ENCODE data around the gene TFIP11. TPM values are rescaled to one million over a fixed set of nuclear protein-coding genes. Genes with fewer than 3 reads are reported as not detected.

Gene TFIP11
- total RNA-seq, 4 donors from 2014 or later = 29.1 to 55.0 (median 35.7) TPM

GRCh38 chr22:26486394-26486793 lies 25.9 kb downstream of the TFIP11 start:
- H3K4me3 ChIP-seq (ENCODE audit: low read depth, poor library complexity, severe bottlenecking) = no peak overlapping the region
- intact Hi-C loops (cut with DNase I; ENCODE audit: low total_unique reads) = no loop called here
- DNase-seq (ENCODE audit: low spot score in 2 of 2) = no peak
- TF ChIP-seq CTCF (IDR thresholded peaks at IDR 0.05) (no peak), POLR2A (IDR thresholded peaks at IDR 0.05) (no peak)
- WGBS, 2 donors = 84 to 85% methylated on average over 5 of the region's 5 CpGs

GRCh38 chr22:26485806-26486390 lies 26.4 kb downstream of the TFIP11 start:
- intact Hi-C loops (cut with DNase I; ENCODE audit: low total_unique reads) = no loop called here

GRCh38 chr22:26485013-26485412 lies 27.3 kb downstream of the TFIP11 start:
- H3K4me3 ChIP-seq (ENCODE audit: low read depth, poor library complexity, severe bottlenecking) = no peak overlapping the region
- WGBS, 2 donors = 36 to 39% methylated on average over 7 of the region's 7 CpGs
- DNase-seq (ENCODE audit: low spot score in 2 of 2) = no peak
- intact Hi-C loops (cut with DNase I; ENCODE audit: low total_unique reads) = no loop called here
- TF ChIP-seq CTCF (IDR thresholded peaks at IDR 0.05) (no peak), POLR2A (IDR thresholded peaks at IDR 0.05) (no peak)

More at GRCh38 chr22:26485806-26486390, 26.4 kb downstream of the TFIP11 start:
- no peak overlapping the region for H3K4me3 ChIP-seq (ENCODE audit: low read depth, poor library complexity, severe bottlenecking)
- WGBS, 2 donors = 50 to 79% methylated on average over 3 of the region's 3 CpGs
- TF ChIP-seq CTCF (IDR thresholded peaks at IDR 0.05) (no peak), POLR2A (IDR thresholded peaks at IDR 0.05) (no peak)
- no peak for DNase-seq (ENCODE audit: low spot score in 2 of 2)

GRCh38 chr22:26484360-26484706 lies 27.9 kb downstream of the TFIP11 start:
- intact Hi-C loops (cut with DNase I; ENCODE audit: low total_unique reads) = no loop called here
- DNase-seq (ENCODE audit: low spot score in 2 of 2) = no peak
- TF ChIP-seq CTCF (IDR thresholded peaks at IDR 0.05) (no peak), POLR2A (IDR thresholded peaks at IDR 0.05) (no peak)
- 1 to 4% methylated on average over 6 of the region's 6 CpGs for WGBS, 2 donors
- H3K4me3 ChIP-seq (ENCODE audit: low read depth, poor library complexity, severe bottlenecking) = peak overlapping the region; percentile 70

- intact Hi-C loops (cut with DNase I; ENCODE audit: low total_unique reads) = no loop called here
- peak within 1 kb of the TSS; percentile 70 for H3K4me3 ChIP-seq (ENCODE audit: low read depth, poor library complexity, severe bottlenecking)
- peak; percentile 83 to 97 for DNase-seq (ENCODE audit: low spot score in 2 of 2)
- TF ChIP-seq POLR2A (IDR thresholded peaks at IDR 0.05) (peak in 1 of 2 donors; percentile 46), CTCF (IDR thresholded peaks at IDR 0.05) (no peak)
- WGBS, 2 donors = 0% methylated on average over 42 to 73 of the region's 85 CpGs
These were observed 28.6 kb downstream of the TFIP11 start, which contains the start of the genes HPS4 and SRRD for GRCh38 chr22:26483439-26484359. Gene HPS4 (minus strand): TSS chr22:26483783. CDS start chr22:26481762, 2,021 bp downstream. Gene SRRD (plus strand): TSS chr22:26483877. CDS start chr22:26483891, 14 bp downstream.
